HL-60 (cell line): Measurements from ENCODE around the gene ZNF827.

Experiments
- CTCF ChIP-seq: IDR thresholded peaks from one replicate; pipeline ENCODE4 v1.5.1; 2011; ENCODE audit warnings: low read length, control low read depth, inconsistent platforms; ENCODE audit not compliant: insufficient read depth
- GABPA ChIP-seq: IDR thresholded peaks from 2 replicates; pipeline ENCODE4 v1.6.1; 2012; ENCODE audit warnings: low read depth
- POLR2AphosphoS5 ChIP-seq: IDR thresholded peaks from 2 replicates; pipeline ENCODE4 v1.6.1; 2012; ENCODE audit warnings: low read depth
- REST ChIP-seq: IDR thresholded peaks from 2 replicates; pipeline ENCODE4 v1.6.1; 2012; ENCODE audit warnings: low read depth; ENCODE audit not compliant: insufficient replicate concordance
- SPI1 ChIP-seq: IDR thresholded peaks from 2 replicates; pipeline ENCODE4 v1.6.1; 2012; ENCODE audit warnings: low read depth, mild to moderate bottlenecking, borderline replicate concordance

GRCh38 chr4:145815027-145815612, 123.5 kb downstream of the ZNF827 start:
- no peak for TF ChIP-seq CTCF
- TF ChIP-seq REST, result no peak
- TF ChIP-seq SPI1, result no peak
- TF ChIP-seq POLR2AphosphoS5, result no peak
- TF ChIP-seq GABPA, result no peak
